CD4-positive, CD25-positive, alpha-beta regulatory T cell (primary cell): ENCODE measurements around the gene MLLT3. TPM values are rescaled to one million over a fixed set of nuclear protein-coding genes. Genes with fewer than 3 reads are reported as not detected.

Experiments used
- ATAC-seq, 2 donors: fragments of 150-1000 bp; cut with Tn5 transposase; one replicate each; pipeline ENCODE4 v1.10.0; 2021; ENCODE audit warnings: low read depth in 2 of 2, moderate number of reproducible peaks in 2 of 2, moderate library complexity in 1 of 2
- DNase-seq, 3 donors: peaks; one replicate each; pipeline versions ENCODE4 v3.0.0 to v3.0.0-alpha.2; 2012 to 2022; ENCODE audit warnings: mixed read lengths in 1 of 3
- H3K27ac ChIP-seq: one replicate; pipeline ENCODE4 v1.7.0; 2013; ENCODE audit warnings: mild to moderate bottlenecking, low read length; ENCODE audit not compliant: insufficient read depth, poor library complexity, severe bottlenecking
- H3K27me3 ChIP-seq: one replicate; pipeline ENCODE4 v1.7.0; 2013; ENCODE audit warnings: low read length; ENCODE audit not compliant: control insufficient read depth, insufficient read depth
- H3K36me3 ChIP-seq: one replicate; pipeline ENCODE4 v1.7.0; 2013; ENCODE audit warnings: mild to moderate bottlenecking, low read length, moderate library complexity; ENCODE audit not compliant: control insufficient read depth, insufficient read depth
- H3K4me1 ChIP-seq: 2 replicates; pipeline ENCODE4 v1.7.0; 2013; ENCODE audit warnings: mild to moderate bottlenecking, low read length; ENCODE audit not compliant: insufficient read depth, control insufficient read depth, poor library complexity, severe bottlenecking
- H3K4me3 ChIP-seq: one replicate; pipeline ENCODE4 v1.7.0; 2013; ENCODE audit warnings: low read depth, mild to moderate bottlenecking, low read length, moderate library complexity
- H3K9me3 ChIP-seq, 2 experiments: 1 replicate in 1 of 2; 2 replicates in 1 of 2; pipeline ENCODE4 v1.7.0; 2013; ENCODE audit warnings: low read length in 2 of 2, mild to moderate bottlenecking in 1 of 2, moderate library complexity in 1 of 2; ENCODE audit not compliant: control insufficient read depth in 2 of 2
- H3K27ac Mint-ChIP-seq, 3 donors: one replicate each; pipeline ENCODE4 v1.8.0; 2020 to 2022; ENCODE audit warnings: mild to moderate bottlenecking in 3 of 3, mixed read lengths in 3 of 3, moderate library complexity in 2 of 3
- H3K27me3 Mint-ChIP-seq: one replicate; pipeline ENCODE4 v1.8.0; 2022; ENCODE audit warnings: mild to moderate bottlenecking, mixed read lengths
- H3K36me3 Mint-ChIP-seq: one replicate; pipeline ENCODE4 v1.8.0; 2020; ENCODE audit warnings: mixed read lengths
- H3K4me1 Mint-ChIP-seq, 4 donors: one replicate each; pipeline ENCODE4 v1.8.0; 2020 to 2022; ENCODE audit warnings: mixed read lengths in 4 of 4, mild to moderate bottlenecking in 1 of 4
- H3K4me3 Mint-ChIP-seq, 4 donors: one replicate each; pipeline ENCODE4 v1.8.0; 2020 to 2022; ENCODE audit warnings: mild to moderate bottlenecking in 4 of 4, mixed read lengths in 4 of 4, moderate library complexity in 3 of 4
- H3K9me3 Mint-ChIP-seq, 7 donors: one replicate each; pipeline ENCODE4 v1.8.0; 2020 to 2022; ENCODE audit warnings: mixed read lengths in 7 of 7, mild to moderate bottlenecking in 3 of 7, moderate library complexity in 2 of 7
- polyA plus RNA-seq, 4 donors: library from polyadenylated mRNA; unstranded; fragments of 300-500 nt; fragmentation: Illumina TruSeq; gene quantifications; one replicate each; pipeline ENCODE4 v1.2.3, GENCODE V29; 2021
- total RNA-seq: library from RNA; stranded (reverse); gene quantifications from one replicate; pipeline ENCODE4 v1.2.3, GENCODE V29; 2022

Gene MLLT3
- total and polyA plus RNA-seq, 5 donors from 2014 or later: 37.6 to 63.2 (median 51.1) TPM

DNA sequence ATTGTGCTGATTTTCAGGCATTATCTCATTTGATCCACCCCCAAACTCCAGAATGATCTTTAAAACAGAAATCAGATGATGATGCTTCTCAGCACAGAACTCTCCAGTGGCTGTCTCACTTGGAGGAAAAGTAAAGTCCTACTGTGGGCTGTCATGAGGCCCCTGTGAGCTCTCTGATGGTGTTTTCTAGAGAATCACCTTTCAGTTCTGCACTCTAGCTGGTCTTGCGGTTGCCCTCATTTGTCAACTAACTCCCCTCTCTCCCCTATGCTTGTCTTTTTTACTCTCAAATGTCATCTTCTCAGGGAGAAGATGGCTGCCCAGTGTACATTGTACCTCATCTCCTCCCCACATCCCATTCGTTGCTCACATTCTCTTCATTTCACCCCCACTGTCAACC lies 295.8 kb downstream of the MLLT3 start:
- peaks cover 32% of the 10 kb centered on the region for H3K4me1 ChIP-seq
- no peaks in the 10 kb centered on the region for H3K27me3 ChIP-seq
- Mint-ChIP-seq H3K27ac (no peak overlapping the region), H3K4me3 (peak overlapping the region in 1 of 4 donors; percentile 9), H3K36me3 (peaks cover 5% of the 10 kb centered on the region), H3K4me1 (peaks cover 12 to 66% (median 43%) of the 10 kb centered on the region in 4 donors), H3K27me3 (peaks cover 4% of the 10 kb centered on the region), H3K9me3 (peaks cover 0 to 6% (median 0%) of the 10 kb centered on the region in 7 donors)
- DNase-seq (no peak), ATAC-seq (no peak)
- H3K36me3 ChIP-seq: no peaks in the 10 kb centered on the region
- no peaks in the 10 kb centered on the region for H3K9me3 ChIP-seq
- H3K4me3 ChIP-seq: no peak overlapping the region
- no peak overlapping the region for H3K27ac ChIP-seq

DNA sequence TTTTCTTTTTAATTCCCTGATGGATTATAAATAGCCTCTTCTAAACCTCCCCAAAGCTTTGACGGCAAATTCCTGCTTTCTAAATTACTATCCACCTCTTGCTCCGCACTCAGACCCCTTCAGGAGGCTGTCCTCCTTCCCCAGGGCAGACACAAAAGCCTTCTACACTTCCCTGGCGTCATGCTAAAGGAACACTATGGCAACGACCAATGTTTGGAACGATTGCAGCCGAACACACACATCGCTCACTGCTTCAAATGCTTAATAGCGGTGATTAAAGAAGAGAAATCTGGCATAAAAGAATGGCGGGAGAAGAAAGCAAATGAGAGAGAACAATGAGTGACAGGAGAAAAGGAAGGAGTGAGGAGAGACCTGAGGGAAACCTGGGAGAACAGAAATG lies 297.3 kb downstream of the MLLT3 start:
- peak overlapping the region in 1 of 4 donors; percentile 5 for H3K4me3 Mint-ChIP-seq
- peak overlapping the region in 2 of 3 donors; percentile 81 to 87 for H3K27ac Mint-ChIP-seq

DNA sequence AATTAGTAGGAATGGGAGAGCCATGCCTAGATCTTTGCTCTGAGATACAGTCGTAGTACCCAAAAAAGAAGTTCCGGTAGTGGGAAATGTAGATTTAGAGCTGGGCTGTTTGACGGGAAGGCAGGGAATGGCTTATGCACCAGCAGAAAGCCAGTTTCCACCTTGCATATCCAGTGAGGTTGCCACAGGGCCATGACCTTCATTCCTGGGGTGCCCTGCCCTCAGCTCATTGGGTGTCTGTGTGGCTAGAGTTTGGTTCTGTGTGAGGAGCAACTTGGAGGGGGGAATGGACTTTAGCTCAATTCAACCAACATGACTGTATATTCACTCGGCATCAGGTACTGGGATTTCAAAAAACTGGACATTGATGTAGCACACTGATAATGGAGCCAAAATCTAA lies 300.1 kb downstream of the MLLT3 start:
- H3K36me3 ChIP-seq: no peaks in the 10 kb centered on the region
- no peak for ATAC-seq
- H3K27me3 ChIP-seq: no peaks in the 10 kb centered on the region
- DNase-seq: no peak
- Mint-ChIP-seq H3K4me1 (peaks cover 14 to 90% (median 66%) of the 10 kb centered on the region in 4 donors), H3K27ac (peak overlapping the region; percentile 89 to 99 (median 94)), H3K4me3 (peak overlapping the region; percentile 68 to 85 (median 82)), H3K36me3 (peaks cover 4% of the 10 kb centered on the region), H3K9me3 (peaks cover 0 to 6% (median 0%) of the 10 kb centered on the region in 7 donors), H3K27me3 (no peaks in the 10 kb centered on the region)
- H3K9me3 ChIP-seq: no peaks in the 10 kb centered on the region
- H3K4me1 ChIP-seq: peaks cover 67% of the 10 kb centered on the region
- H3K27ac ChIP-seq: peak overlapping the region; percentile 71
- peak overlapping the region; percentile 46 for H3K4me3 ChIP-seq

More for the DNA sequence above, 297.3 kb downstream of the MLLT3 start:
- Mint-ChIP-seq H3K4me1 (peaks cover 14 to 67% (median 50%) of the 10 kb centered on the region in 4 donors), H3K27me3 (peaks cover 2% of the 10 kb centered on the region), H3K9me3 (peaks cover 0 to 6% (median 0%) of the 10 kb centered on the region in 7 donors), H3K36me3 (peaks cover 4% of the 10 kb centered on the region)
- H3K36me3 ChIP-seq: no peaks in the 10 kb centered on the region
- no peaks in the 10 kb centered on the region for H3K27me3 ChIP-seq
- peaks cover 47% of the 10 kb centered on the region for H3K4me1 ChIP-seq
- no peak overlapping the region for H3K27ac ChIP-seq
- no peak for ATAC-seq
- H3K9me3 ChIP-seq: no peaks in the 10 kb centered on the region
- DNase-seq: no peak
- H3K4me3 ChIP-seq: peak overlapping the region; percentile 47

DNA sequence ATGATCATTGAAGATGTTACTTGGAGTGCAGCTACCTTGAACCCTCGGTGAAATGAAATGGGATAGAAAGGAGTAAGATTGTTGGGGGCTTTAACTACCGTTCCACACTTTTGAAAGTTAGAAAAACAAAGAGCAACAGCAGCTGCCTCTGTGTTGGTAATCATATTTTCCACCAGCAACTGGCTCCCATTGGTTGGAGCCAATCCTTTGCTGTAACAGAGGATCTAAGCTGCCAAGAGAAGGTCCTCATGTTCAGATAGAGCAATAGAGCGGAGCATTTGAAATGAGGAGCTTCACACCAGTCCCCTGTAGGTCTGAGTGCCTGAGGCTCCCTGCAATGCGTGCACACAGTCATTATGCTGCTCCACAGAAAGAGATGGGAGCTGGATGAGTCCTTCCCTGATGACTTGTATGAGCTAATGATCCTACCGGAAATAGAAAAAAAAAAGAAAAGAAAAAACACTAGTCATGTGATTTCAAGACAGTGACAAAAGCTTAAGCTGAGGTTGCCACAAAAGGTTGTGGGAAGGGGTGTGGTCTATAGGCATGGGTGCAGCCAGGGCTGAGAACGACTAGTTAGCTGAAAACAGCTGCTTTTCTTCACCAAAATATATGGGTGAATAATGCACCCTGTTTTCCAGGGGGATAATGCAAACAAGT lies 300.7 kb downstream of the MLLT3 start:
- Mint-ChIP-seq H3K27ac (peak overlapping the region; percentile 89 to 99 (median 94)), H3K27me3 (no peaks in the 10 kb centered on the region), H3K9me3 (peaks cover 0 to 6% (median 0%) of the 10 kb centered on the region in 7 donors), H3K4me3 (peak overlapping the region; percentile 68 to 85 (median 82)), H3K36me3 (peaks cover 8% of the 10 kb centered on the region), H3K4me1 (peaks cover 14 to 94% (median 69%) of the 10 kb centered on the region in 4 donors)
- ATAC-seq (peak; percentile 84 to 87), DNase-seq (peak; percentile 39 to 95 (median 80))
- H3K27me3 ChIP-seq: no peaks in the 10 kb centered on the region
- H3K36me3 ChIP-seq: no peaks in the 10 kb centered on the region
- peak overlapping the region; percentile 46 for H3K4me3 ChIP-seq
- peak overlapping the region; percentile 71 for H3K27ac ChIP-seq
- H3K9me3 ChIP-seq: no peaks in the 10 kb centered on the region
- H3K4me1 ChIP-seq: peaks cover 67% of the 10 kb centered on the region

DNA sequence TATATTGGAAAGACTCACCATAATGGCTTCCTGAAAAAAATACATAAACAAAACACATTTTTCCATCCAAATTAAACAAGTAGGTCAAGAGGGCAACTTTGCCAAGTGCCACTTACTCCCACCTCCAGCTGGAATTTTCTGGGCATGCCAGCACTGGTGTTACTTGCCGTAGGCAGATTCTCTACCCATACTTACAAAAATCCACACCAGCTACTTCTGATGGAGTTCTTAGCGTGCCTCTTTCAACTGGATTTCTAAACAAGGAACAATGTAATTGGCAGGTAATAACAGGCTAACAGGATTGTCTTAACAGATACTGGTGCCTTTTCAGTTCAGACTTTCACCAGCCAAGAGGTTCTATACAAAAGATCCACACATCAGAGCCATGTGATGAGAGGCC lies 301.4 kb downstream of the MLLT3 start:
- H3K4me3 Mint-ChIP-seq: peak overlapping the region in 3 of 4 donors; percentile 68 to 85 (median 82)
- no peaks in the 10 kb centered on the region for H3K9me3 ChIP-seq
- peak overlapping the region; percentile 11 for H3K4me3 ChIP-seq

DNA sequence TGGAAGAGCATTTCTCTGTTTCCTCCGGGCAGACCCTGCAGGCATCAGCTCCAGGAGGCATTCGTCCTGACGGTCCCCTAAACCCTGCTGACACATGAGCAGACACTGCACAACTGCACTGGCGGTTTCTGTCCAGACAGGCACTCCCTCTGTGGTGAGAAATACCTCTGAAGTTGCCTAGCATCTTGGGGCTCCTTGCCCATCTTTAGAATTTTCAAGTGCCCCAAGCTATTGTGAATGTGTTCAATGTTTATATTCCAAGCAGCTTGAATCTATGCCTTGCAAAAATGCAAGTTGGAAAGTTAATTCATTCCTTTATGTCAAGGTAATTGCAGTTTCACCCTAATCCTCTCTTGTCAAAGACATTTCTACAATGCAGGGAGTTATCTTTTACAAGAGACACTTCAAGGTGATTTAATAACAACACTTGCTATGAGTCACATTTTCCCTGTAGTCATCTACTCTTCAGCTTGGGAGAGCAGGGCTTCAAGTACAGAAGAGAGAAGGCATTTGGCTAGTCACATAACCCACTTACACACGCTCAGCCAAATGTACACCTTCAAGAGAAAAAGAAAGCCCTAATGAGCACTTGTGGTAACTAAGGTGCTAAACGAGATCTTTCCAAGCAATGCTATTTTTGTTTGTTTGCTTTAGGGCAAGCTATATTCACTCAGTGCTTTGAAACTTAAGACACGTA lies 302.5 kb downstream of the MLLT3 start:
- Histone ChIP-seq H3K36me3 (no peaks in the 10 kb centered on the region), H3K9me3 (no peaks in the 10 kb centered on the region), H3K4me3 (peak overlapping the region; percentile 14), H3K27me3 (no peaks in the 10 kb centered on the region), H3K27ac (peak overlapping the region; percentile 37), H3K4me1 (peaks cover 80% of the 10 kb centered on the region)
- Mint-ChIP-seq H3K4me3 (peak overlapping the region; percentile 4 to 62 (median 40)), H3K4me1 (peaks cover 19 to 100% (median 73%) of the 10 kb centered on the region in 4 donors), H3K36me3 (peaks cover 8% of the 10 kb centered on the region), H3K27ac (peak overlapping the region; percentile 89 to 96 (median 94)), H3K9me3 (peaks cover 0 to 6% (median 0%) of the 10 kb centered on the region in 7 donors), H3K27me3 (no peaks in the 10 kb centered on the region)
- DNase-seq (peak in 1 of 3 donors; percentile 75), ATAC-seq (peak; percentile 59 to 63)

More for the DNA sequence above, 301.4 kb downstream of the MLLT3 start:
- no peaks in the 10 kb centered on the region for H3K27me3 Mint-ChIP-seq
- DNase-seq (no peak), ATAC-seq (no peak)
- Histone ChIP-seq H3K27ac (peak overlapping the region; percentile 71), H3K4me1 (peaks cover 71% of the 10 kb centered on the region), H3K27me3 (no peaks in the 10 kb centered on the region), H3K36me3 (no peaks in the 10 kb centered on the region)
- H3K27ac Mint-ChIP-seq: peak overlapping the region; percentile 74 to 94 (median 89)
- H3K9me3 Mint-ChIP-seq: peaks cover 0 to 6% (median 0%) of the 10 kb centered on the region in 7 donors
- H3K36me3 Mint-ChIP-seq: peaks cover 8% of the 10 kb centered on the region
- peaks cover 14 to 97% (median 69%) of the 10 kb centered on the region in 4 donors for H3K4me1 Mint-ChIP-seq

DNA sequence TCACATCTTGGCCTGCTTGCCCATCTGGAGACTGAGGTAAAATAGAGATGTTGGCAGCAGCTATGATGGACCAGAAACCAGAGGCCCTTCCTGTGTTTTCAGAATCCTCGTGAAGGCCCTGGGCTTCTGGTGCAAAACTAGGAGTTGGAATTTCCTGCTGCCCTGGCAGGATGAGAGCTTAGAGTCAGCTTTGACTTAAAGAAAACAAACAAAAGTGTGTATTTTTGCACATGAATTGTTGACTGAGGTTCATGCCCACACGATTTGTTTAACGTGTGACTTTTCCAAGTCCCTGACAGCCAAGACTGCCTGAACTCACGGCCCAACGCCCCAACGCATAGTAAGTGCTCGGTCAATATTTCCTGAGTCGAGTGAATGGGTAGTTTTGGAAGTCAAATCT lies 303.1 kb downstream of the MLLT3 start:
- no peaks in the 10 kb centered on the region for H3K9me3 ChIP-seq
- DNase-seq (no peak), ATAC-seq (no peak)
- peaks cover 8% of the 10 kb centered on the region for H3K36me3 Mint-ChIP-seq
- peaks cover 23 to 99% (median 71%) of the 10 kb centered on the region in 4 donors for H3K4me1 Mint-ChIP-seq
- H3K27me3 Mint-ChIP-seq: no peaks in the 10 kb centered on the region
- H3K36me3 ChIP-seq: no peaks in the 10 kb centered on the region
- peak overlapping the region; percentile 89 to 96 (median 94) for H3K27ac Mint-ChIP-seq
- H3K9me3 Mint-ChIP-seq: peaks cover 0 to 6% (median 0%) of the 10 kb centered on the region in 7 donors
- no peak overlapping the region for H3K4me3 ChIP-seq
- peaks cover 80% of the 10 kb centered on the region for H3K4me1 ChIP-seq
- H3K27ac ChIP-seq: no peak overlapping the region
- peak overlapping the region in 1 of 4 donors; percentile 20 for H3K4me3 Mint-ChIP-seq
- no peaks in the 10 kb centered on the region for H3K27me3 ChIP-seq
